Adrenal gland (tissue), 12 donors: Measurements from ENCODE around the gene PPP3CA. TPM values are rescaled to one million over a fixed set of nuclear protein-coding genes. Genes with fewer than 3 reads are reported as not detected.

ENCODE experiments used
- DNase-seq, 7 donors: peaks; one replicate each; pipeline ENCODE4 v3.0.0-alpha.2; 2019 to 2020
- H3K27ac ChIP-seq, 5 donors: fragments of 200-600 bp; sonication (generic) in 4 of 5; 1 replicate in 3 of 5; 2 replicates in 2 of 5; pipeline versions ENCODE4 v1.5.1 to v1.8.0; 2016 to 2020; ENCODE audit warnings: mild to moderate bottlenecking in 1 of 5
- H3K27me3 ChIP-seq: fragments of 200-600 bp; 2 replicates; pipeline ENCODE4 v1.8.0; 2021
- H3K36me3 ChIP-seq, 2 donors: fragments of 200-600 bp; replicated peaks in 1 of 2; 1 replicate in 1 of 2; 2 replicates in 1 of 2; pipeline versions ENCODE4 v1.5.1 to v1.8.0; 2018 to 2022
- H3K4me1 ChIP-seq, 2 donors: fragments of 200-600 bp; replicated peaks in 1 of 2; 1 replicate in 1 of 2; 2 replicates in 1 of 2; pipeline versions ENCODE4 v1.5.1 to v1.8.0; 2018 to 2021
- H3K4me3 ChIP-seq, 4 donors: fragments of 200-600 bp; sonication (generic) in 3 of 4; one replicate each; pipeline ENCODE4 v1.5.1; 2016 to 2018
- H3K9me3 ChIP-seq, 3 donors: fragments of 200-600 bp; sonication (generic) in 1 of 3; replicated peaks in 1 of 3; 1 replicate in 2 of 3; 2 replicates in 1 of 3; pipeline versions ENCODE4 v1.5.1 to v1.8.0; 2016 to 2021
- CTCF ChIP-seq, 6 experiments: fragments of 450-650 bp in 4 of 6; fragments of 200-600 bp in 2 of 6; sonication (generic) in 1 of 6; IDR thresholded peaks; 1 replicate in 5 of 6; 2 replicates in 1 of 6; pipeline versions ENCODE4 v1.5.1 to v1.8.0; 2016 to 2021; ENCODE audit warnings: antibody characterized with exemption in 6 of 6, mild to moderate bottlenecking in 2 of 6, moderate library complexity in 1 of 6
- POLR2A ChIP-seq, 2 donors: fragments of 450-650 bp; IDR thresholded peaks; one replicate each; pipeline ENCODE4 v1.6.1; 2017; ENCODE audit warnings: antibody characterized with exemption in 2 of 2, mild to moderate bottlenecking in 2 of 2, moderate library complexity in 1 of 2
- WGBS, 4 donors: extraction: QIAGEN DNeasy Blood & Tissue Kit in 2 of 4; methylation state at CpG; one replicate each; pipeline versions ENCODE4 v1.1.5 to v1.1.7; 2013 to 2017; 5-methylcytosine and 5-hydroxymethylcytosine counted together
- intact Hi-C, 2 donors: fragments of 100-400 bp; cut with DNase I; formaldehyde crosslinking; loops; one replicate each; pipeline versions ENCODE4 v1.14.1 to v1.15.0; 2022 to 2023
- polyA plus RNA-seq, 3 donors: library from polyadenylated mRNA; stranded (reverse); fragments of 200-250 nt in 2 of 3; fragments of 350-450 nt in 1 of 3; fragmentation: Illumina TruSeq in 1 of 3; extraction: RNeasy Lipid Tissue Mini Kit (QIAGEN cat#74804) in 1 of 3; gene quantifications; one replicate each; pipeline ENCODE4 v1.2.3, GENCODE V29; 2013 to 2014
- total RNA-seq, 9 donors: library from RNA; depleted of rRNA in 4 of 9; stranded (reverse); fragments of >200 nt in 4 of 9; fragments of 120-200 nt in 1 of 9; fragmentation: NEBNext Ultra II Directional in 1 of 9; extraction: Animal tissue kit (Norgen Biotek cat#: 25700) in 1 of 9; gene quantifications; one replicate each; pipeline versions ENCODE4 v1.1.0 to v1.2.4, GENCODE V29; 2013 to 2023
- donor health status: healthy with polysubstance abuse.
- donor health status: Bipolar disorder and iron deficiency.
- donor health status: DM: yes; HTN: yes; CAD: no.
- donor health status: DM: no; HTN: no; CAD: no.
- donor health status: DM: no; HTN: no; CAD: no.
- donor health status: DM: yes; HTN: yes; CAD: no.

The PPP3CA gene
- total and polyA plus RNA-seq, 12 donors = 13.8 to 138 (median 43.8) TPM

- Histone ChIP-seq H3K9me3 (no peaks in the 10 kb centered on the region), H3K27ac (no peak overlapping the region), H3K27me3 (no peaks in the 10 kb centered on the region), H3K4me1 (peaks cover 0 to 12% of the 10 kb centered on the region in 2 donors), H3K36me3 (no peaks in the 10 kb centered on the region), H3K4me3 (no peak overlapping the region)
- no peak for DNase-seq
- no peak for TF ChIP-seq POLR2A (IDR thresholded peaks at IDR 0.05)
- no peak for TF ChIP-seq CTCF (IDR thresholded peaks at IDR 0.05)
- intact Hi-C loops = no loop called here
- 67 to 82% (median 73%) methylated on average over 1 of the region's 1 CpG for WGBS, 4 donors
Measured at GRCh38 chr4:101065935-101066485, 281.3 kb downstream of the PPP3CA start.

GRCh38 chr4:101065346-101065745 is 282.0 kb downstream of the PPP3CA start:
- Histone ChIP-seq H3K4me3 (no peak overlapping the region), H3K27me3 (no peaks in the 10 kb centered on the region), H3K27ac (no peak overlapping the region), H3K9me3 (no peaks in the 10 kb centered on the region), H3K4me1 (peaks cover 0 to 12% of the 10 kb centered on the region in 2 donors), H3K36me3 (no peaks in the 10 kb centered on the region)
- WGBS, 4 donors = 80 to 96% (median 89%) methylated on average over 1 of the region's 1 CpG
- intact Hi-C loops = no loop called here
- TF ChIP-seq CTCF (IDR thresholded peaks at IDR 0.05) (no peak), POLR2A (IDR thresholded peaks at IDR 0.05) (no peak)
- DNase-seq = no peak

- 94 to 100% (median 97%) methylated on average over 1 of the region's 1 CpG for WGBS, 4 donors
- no peaks in the 10 kb centered on the region for H3K36me3 ChIP-seq
- no peak overlapping the region for H3K27ac ChIP-seq
- H3K4me1 ChIP-seq = peaks cover 0 to 12% of the 10 kb centered on the region in 2 donors
- no peak for DNase-seq
- no peak overlapping the region for H3K4me3 ChIP-seq
- intact Hi-C loops = no loop called here
- no peak for TF ChIP-seq CTCF (IDR thresholded peaks at IDR 0.05)
- TF ChIP-seq POLR2A (IDR thresholded peaks at IDR 0.05) = no peak
- H3K27me3 ChIP-seq = no peaks in the 10 kb centered on the region
- H3K9me3 ChIP-seq = no peaks in the 10 kb centered on the region
Measured at GRCh38 chr4:101064541-101065180, 282.7 kb downstream of the PPP3CA start.

GRCh38 chr4:101055392-101055791 is 291.9 kb downstream of the PPP3CA start:
- H3K36me3 ChIP-seq = no peaks in the 10 kb centered on the region
- intact Hi-C loops = no loop called here
- no peaks in the 10 kb centered on the region for H3K27me3 ChIP-seq
- no peaks in the 10 kb centered on the region for H3K4me1 ChIP-seq
- H3K9me3 ChIP-seq = no peaks in the 10 kb centered on the region
- no peak for DNase-seq
- H3K27ac ChIP-seq = no peak overlapping the region
- WGBS, 4 donors = 79 to 85% (median 81%) methylated on average over 2 of the region's 2 CpGs
- H3K4me3 ChIP-seq = no peak overlapping the region
- no peak for TF ChIP-seq CTCF (IDR thresholded peaks at IDR 0.05)
- no peak for TF ChIP-seq POLR2A (IDR thresholded peaks at IDR 0.05)
